ENCODE results near the gene THSD7B.
"Not testable (repeated sequence)": the region's sequence is repeated elsewhere in the genome, so short reads cannot be mapped to it uniquely, and the experiment has no call there.

- not testable (repeated sequence) for TF ChIP-seq CTCF (conservative IDR thresholded peaks at IDR 0.05; ENCODE audit: low read length); EZH2phosphoT487 (IDR thresholded peaks at IDR 0.05; ENCODE audit: borderline replicate concordance)
Measured at GRCh38 chr2:137101814-137102213, 336.5 kb downstream of the THSD7B start.

All from Loucy (cell line).